Hematopoietic multipotent progenitor cell treated with erythropoietin and hydrocortisone succinate and interleukin-3 and kit ligand, for 17 days (in vitro differentiated cells): ENCODE measurements around the gene CENPC.
"Not testable (repeated sequence)": the region's sequence is repeated elsewhere in the genome, so short reads cannot be mapped to it uniquely, and the experiment has no call there.

Source experiments
- DNase-seq: peaks from one replicate; pipeline ENCODE4 v3.0.0-alpha.2; 2015; ENCODE audit warnings: low spot score

CENPC gene

DNA sequence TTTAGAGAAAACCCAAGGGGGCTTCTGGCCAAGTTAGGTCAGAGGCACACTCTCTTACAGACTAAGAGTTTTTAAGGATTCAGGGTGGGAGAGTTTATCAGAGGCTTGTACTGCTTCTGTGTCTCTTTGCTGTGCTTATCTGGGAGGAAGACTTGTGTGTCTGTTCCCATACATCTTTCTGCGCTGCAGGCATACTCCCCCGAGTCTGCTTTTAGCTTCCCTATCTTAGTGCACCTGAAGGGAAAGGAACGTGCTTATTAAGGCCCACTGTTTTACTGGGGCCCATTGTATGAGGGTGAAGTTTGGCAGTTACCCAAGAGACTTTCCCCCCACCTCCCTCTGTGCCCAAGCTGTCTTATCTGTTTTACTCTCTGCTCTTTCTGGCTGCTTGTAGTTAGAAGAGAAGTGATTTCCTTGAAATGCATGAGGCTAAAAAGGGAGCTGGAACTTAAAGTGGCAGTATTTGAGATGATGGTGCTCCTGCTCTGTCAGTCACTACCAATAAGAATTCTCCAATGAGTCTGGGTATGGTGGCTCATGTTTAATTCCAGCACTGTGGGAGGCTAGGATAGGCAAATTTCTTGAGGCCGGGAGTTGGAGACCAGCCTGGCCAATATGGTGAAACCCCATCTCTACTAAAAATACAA is 7.0 kb upstream of the CENPC start:
- DNase-seq = not testable (repeated sequence)

DNA sequence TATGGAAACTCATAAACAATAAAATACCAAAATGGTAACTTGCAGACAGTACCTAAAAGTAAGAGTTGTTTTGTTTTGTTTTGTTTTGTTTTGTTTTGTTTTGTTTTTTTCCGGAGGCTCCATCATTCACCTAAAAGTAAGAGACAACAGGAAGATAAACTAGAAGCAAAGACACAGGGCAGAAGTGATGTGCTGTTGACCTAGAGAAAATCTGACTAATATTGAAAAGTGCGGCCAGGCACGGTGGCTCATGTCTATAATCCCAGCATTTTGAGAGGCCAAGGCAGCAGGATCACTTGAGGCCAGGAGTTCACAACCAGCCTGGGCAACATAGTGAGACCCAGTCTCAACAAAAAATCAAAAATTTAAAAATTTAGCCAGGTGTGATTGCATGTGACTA is 5.6 kb upstream of the CENPC start:
- DNase-seq = no peak

DNA sequence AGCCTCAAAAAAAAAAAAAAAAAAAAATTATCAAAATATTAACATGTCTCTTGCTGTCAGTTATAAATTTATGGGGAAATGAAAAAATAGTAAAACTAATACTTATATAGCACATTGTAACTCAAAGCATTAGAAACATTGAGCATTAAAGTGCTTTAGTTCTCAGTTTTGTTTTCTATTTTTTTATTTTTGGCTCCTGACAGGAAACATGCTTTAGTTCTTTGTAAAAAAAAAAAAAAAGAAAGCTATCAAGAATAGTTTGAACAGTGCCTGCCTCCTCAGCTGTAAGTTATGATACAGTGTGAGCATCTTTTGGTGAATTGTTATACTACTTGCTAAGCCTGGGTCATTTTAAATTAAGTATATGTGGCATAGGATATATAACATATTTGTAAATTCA is 5.1 kb upstream of the CENPC start:
- DNase-seq = no peak

DNA sequence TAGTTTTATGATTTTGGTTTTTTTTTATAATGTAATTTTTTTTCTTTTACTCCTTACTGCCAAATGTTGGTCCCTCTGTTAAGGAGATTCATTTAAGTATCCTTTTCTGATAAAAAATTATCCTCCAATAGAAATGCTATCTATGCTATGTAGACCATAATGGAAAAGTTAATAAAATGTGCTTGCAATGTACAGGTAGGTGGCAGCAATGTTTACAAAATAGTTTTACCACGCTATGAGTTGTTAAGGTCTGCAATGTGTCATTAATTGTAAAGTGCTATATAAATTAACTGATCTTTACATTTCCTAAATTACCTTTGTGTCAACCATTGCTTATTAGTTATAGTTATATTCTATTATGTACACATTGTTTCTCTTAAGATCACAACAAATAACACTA is 3.8 kb upstream of the CENPC start:
- peak; percentile 33 for DNase-seq

DNA sequence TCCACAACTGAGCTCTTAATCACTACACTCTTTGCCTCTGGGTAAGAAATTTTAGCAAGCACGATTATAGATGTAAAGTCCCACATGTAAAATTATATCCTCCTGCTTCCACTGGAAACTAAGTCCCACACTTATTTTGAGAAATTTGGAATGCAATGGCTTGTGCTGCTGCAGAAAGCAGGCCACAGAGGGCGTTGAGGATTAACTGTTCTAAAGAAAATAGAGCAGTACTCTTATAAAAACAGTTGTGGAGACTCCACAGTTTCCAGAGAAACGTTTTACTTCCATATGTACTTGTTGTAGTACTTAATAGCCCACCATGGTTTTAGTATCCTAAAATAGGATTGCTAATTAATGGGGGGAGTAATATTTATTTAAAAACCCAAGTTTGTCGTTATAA is 1.7 kb upstream of the CENPC start:
- no peak for DNase-seq

DNA sequence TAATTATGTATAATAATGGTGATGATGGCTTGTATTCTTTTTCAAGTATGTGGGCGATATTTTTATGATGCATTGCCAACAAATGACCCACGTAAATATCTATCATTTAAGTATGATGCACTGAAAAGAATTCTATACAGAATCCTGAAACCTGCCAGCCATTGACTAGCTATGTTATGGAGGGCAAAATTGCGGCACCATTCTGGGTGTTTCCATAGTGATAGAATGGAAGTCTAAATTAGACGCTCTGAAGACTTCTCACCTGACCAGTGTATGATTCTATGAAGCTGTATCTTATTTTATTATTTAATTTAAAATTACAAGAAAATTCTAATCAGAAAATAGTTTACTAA is 677 bp upstream of the CENPC start:
- no peak for DNase-seq

DNA sequence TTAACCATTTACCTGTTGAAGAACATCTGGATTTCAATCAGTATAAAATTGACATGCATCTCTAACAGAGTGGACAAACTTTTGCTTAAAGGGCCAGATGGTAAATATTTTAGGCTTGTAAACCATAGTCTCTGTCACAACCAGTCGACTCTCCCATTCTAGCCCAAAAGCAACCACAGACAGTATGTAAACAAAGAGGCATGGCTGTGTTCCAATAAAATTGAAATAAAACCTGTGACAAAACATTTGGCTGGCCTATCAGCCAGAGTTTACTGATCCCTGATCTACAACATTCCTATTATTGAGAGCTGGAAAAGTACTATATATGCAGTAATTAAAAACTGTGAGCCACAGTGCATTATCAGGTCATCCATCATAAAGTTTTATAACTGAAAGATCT is 3.2 kb downstream of the CENPC start:
- DNase-seq = peak; percentile 27

DNA sequence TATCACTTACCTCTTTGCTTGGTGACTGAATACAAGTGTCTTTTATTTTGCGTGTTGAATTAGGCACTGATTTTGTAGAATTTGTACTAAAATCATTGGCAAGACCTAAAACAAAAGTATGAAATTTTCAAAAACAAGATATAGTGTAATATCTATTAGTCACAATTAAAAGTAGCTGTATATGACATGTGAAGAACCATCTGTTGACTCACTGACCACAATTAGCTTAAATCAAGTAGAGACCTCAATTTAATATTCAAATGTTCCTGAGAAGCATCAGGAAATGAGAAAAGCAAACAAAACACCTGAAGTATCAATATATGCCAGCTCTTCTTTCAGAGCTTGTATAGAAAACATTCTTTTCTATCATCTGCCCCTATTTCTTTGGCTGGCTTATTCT is 5.5 kb downstream of the CENPC start:
- DNase-seq = no peak

DNA sequence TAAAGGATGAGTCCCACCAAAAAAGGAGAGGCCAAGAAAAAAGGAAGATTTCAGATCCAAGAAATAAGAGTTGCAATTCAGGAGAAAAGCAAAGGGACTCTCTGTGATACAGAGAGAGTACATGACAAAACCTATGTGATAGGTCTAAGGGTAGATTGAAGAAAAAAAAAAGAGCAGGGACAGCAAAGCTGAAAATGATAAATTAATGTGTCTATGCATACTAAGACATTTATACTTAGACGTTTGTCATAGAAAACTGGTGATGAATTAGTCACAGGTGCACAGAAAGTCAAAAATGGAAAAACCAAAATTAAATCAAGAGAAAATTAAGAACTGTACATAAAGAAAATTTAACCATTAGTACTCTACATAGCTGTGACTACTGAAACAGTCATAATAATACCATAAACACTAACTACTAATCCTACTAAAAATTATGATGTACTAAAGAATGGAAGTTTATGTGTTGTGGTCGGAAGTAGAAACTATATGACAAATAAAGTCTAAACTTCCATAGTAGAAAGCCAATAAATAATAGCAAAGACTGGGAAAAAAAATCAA is 9.9 kb downstream of the CENPC start:
- DNase-seq = no peak

DNA sequence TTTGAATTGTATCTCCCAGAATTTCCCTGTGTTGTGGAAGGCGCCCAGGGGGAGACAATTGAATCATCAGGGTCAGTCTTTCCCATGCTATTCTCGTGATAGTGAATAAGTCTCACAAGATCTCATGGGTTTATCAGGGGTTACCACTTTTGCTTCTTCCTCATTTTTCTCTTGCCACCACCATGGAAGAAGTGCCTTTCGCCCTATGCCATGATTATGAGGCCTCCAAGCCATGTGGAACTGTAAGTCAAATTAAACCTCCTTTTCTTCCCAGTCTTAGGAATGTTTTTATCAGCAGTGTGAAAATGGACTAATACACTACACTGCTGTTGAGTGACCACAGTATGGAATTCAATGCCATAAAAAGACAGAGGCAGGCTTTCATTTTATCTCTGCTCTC is 12.2 kb downstream of the CENPC start:
- DNase-seq = no peak

DNA sequence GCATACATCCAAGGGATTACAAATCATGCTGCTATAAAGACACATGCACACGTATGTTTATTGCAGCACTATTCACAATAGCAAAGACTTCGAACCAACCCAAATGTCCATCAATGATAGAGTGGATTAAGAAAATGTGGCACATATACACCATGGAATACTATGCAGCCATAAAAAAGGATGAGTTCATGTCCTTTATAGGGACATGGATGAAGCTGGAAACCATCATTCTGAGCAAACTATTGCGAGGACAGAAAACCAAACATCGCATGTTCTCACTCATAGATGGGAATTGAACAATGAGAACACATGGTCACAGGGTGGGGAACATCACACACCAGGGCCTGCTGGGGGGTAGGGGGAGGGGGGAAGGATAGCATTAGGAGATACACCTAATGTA is 12.9 kb downstream of the CENPC start:
- DNase-seq = not testable (repeated sequence)

DNA sequence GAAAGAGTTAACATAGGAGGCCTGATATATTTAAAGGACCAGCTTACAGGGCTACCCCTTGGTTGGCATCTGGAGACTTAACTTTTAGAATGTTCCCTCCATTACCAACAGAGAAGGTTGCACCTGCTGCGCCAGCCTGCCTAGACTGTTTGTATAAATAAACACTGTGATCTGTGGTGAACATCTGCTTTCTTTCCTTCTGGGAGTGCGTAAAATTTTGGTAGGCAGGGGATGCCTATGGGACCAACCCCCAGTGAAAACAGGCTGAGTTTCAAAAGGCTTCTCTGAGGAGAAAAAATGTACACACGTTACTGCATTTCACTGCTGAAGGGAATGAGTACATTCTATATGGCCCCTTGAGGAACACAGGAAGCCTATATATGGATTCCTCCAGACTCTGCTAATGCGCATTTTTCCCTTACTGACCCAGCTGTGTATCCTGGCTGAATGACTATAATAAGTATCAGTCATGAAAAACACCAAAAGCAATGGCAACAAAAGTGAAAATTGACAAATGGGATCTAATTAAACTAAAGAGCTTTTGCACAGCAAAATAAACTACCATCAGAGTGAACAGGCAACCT is 13.8 kb downstream of the CENPC start:
- no peak for DNase-seq

DNA sequence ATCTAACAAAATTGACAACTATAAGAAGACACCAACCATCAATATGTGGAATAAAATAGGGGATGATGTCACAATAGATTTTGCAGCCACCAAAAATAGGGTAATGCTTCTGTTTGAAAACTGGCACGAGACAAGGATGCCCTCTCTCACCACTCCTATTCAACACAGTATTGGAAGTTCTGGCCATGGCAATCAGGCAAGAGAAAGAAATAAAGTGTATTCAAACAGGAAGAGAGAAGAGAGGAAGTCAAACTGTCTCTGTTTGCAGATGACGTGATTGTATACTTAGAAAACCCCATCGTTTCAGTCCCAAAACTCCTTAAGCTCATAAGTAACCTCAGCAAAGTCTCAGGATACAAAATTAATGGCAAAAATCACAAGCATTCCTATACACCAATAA is 21.2 kb downstream of the CENPC start:
- DNase-seq = not testable (repeated sequence)

DNA sequence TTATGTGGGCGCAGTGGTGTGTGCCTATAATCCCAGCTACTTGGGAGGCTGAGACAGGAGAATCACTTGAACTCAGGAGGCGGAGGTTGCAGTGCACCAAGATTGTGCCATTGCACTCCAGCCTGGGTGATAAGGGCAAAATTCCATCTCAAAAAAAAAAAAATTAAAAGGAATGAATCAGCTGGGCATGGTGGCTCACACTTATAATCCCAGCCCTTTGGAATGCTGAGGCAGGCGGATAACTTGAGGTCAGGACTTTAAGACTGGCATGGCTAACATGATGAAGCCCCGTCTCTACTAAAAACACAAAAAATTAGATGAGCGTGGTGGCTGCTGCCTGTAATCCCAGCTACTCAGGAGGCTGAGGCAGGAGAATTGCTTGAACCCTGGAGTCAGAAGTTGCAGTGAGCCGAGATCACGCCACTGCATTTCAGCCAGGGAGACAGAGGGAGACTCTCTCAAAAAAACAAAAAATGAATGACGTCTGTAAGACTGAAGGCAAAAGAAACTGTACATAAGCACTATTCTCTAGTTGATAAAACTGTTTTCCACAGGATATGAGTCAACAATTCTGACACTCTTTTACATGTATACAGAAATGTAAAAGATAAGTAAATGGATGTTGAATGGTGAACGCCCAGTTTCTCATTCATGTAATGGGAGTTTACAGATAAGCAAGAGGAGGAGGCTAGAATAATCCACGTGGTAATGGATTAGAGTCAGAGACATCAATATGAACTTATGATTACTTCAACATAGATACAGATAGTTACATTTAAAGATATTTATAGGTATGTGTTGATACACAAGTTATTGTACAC is 22.2 kb downstream of the CENPC start:
- DNase-seq = peak; percentile 62

DNA sequence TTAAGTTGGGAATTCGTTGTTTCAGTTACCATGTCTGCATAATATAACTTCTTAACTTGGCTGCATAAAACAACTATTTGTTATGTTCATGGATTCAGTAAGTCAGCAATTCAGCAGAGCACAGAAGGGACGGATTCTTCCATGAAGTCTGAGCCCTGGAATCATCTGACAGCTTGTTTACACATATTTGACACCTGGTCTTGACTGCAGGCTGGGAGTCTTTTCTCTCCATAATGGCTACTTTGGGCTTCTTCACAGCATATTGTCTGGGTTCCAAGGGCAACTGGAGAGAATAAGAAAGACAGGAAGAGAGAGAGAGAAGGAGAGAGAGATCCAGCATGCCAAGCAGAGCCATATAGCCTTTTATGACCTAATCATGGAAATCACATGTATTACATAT is 23.1 kb downstream of the CENPC start:
- no peak for DNase-seq

DNA sequence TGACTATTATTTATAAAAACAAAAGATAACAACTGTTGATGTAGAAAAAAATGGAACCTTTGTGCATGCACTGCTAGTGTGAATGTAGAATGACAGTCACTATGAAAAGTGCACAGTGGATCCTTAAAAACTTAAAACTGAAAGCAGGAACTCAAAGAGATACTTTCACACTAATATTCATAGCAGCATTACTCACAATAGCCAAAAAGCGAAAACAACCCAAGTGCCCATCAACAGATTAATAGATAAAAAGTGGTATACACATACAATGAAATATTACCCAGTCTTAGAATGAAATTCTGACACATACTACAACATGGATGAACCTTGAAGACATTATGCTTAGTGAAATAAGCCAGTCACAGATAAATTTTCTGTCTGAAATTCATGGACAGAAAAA is 23.8 kb downstream of the CENPC start:
- no peak for DNase-seq

DNA sequence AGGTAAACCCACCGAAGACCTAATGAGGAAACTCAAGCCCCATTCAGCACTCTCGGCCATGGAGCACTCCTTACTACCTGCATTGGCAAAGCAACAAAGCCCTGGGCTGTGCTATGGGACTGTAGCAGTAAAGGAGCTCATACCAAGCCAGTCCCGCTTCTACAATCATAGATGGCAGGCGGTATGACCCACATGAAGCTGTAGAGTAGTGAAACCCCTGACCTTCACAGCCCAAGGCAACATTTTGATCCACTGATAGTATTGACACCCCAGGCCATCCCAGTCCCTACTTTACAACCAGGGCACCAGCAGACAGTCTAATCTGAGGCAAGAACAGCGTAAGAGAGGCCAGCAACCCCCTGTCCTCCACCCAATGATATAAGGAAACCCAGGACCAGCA is 25.2 kb downstream of the CENPC start:
- no peak for DNase-seq

DNA sequence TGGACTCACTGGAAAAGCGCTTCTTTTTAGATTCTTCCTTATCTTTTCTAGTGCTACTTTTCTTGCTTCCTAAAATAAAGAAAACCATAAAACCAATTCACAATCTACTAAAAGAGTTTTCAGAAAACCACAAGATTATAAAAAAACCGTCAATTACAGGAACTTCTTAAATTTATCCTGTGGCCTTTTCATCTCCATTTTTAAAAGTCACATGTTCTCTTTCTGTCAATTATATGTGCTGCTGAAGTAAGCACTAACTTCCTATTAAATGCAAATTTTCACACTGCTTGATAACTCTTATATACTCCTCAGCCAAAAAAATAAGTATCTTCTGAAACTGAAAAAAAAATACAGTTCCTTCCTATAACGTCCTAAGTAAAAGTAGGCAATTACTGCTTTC is 32.8 kb downstream of the CENPC start:
- no peak for DNase-seq

DNA sequence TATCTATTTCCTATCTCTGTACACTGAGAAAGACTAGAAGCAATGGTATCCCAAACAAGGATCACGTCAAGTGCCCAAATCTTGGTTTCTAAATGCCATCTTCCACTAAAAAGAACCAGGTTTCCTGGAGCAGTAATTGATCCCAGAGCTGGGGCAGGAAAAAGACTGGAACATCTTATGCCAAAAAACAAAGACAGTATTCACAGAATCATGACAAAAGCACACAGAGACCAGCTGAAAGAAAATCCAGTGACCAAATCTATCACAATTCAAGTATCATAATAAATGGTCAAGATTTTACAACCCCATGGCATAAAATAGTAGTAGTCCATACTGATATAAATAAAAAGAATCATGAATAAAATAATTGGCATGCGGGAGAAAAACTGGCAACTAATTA is 44.9 kb downstream of the CENPC start:
- no peak for DNase-seq

DNA sequence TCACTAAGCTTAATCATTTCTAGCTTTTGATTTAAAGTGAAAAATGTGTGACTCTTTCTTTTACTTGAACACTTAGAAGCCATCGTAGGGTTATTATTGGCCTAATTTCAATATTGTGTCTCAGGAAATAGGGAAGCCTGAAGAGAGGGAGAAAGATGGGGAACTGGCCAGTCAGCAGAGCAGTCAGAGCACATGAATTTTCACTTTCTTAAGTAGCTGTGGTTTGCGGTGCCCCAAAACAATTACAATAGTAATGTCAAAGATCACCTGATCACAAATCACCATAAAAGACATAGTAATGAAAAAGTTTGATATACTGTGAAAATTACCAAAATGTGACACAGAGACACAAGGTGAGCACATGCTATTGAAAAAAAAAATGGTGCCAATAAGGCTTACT is 45.5 kb downstream of the CENPC start:
- DNase-seq = no peak

DNA sequence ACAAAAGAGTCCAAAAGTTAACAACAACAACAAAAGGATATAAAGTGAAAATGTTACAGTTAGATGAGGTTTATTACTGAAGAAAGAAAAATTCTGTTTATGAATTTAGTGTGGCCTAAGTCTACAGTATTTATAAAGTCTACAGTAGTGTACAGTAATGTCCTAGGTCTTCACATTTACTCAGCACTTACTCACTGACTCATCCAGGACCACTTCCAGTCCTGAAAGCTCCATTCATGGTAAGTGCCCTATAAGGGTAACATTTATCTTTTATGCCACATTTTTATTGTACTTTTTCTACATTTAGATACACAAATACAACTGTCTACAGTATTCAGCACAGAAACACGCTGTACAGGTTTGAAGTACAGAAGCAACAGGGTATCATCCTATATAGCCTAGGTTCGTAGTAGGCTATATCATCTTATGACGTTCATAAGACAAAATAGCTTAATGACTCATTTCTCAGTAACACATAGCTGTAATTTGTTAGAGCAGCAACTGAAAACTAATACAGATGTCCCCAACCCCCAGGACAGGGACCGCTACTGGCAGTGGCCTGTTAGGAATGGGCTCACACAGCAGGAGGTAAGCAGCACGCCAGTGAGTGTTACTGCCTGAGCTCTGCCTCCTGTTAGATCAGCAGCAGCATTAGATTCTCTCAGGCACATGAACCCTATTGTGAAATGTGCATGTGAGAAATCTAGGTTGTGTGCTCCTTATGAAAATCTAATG is 61.3 kb downstream of the CENPC start:
- DNase-seq = no peak

DNA sequence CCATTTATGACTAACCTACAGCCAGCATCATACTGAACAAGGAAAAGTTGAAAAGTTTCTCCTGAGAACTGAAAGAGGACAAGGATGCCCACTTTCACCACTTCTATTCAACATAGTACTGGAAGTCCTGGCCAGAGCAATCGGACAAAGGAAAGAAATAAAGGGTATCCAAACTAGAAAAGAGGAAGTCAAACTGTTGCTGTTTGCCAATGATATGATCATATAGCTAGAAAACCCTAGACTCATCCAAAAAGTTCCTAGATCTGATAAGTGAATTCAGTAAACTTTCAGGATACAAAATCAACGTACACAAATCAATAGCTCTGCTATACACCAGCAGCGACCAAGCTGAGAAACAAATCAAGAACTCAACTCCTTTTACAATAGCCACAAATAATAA is 64.5 kb downstream of the CENPC start:
- no peak for DNase-seq

DNA sequence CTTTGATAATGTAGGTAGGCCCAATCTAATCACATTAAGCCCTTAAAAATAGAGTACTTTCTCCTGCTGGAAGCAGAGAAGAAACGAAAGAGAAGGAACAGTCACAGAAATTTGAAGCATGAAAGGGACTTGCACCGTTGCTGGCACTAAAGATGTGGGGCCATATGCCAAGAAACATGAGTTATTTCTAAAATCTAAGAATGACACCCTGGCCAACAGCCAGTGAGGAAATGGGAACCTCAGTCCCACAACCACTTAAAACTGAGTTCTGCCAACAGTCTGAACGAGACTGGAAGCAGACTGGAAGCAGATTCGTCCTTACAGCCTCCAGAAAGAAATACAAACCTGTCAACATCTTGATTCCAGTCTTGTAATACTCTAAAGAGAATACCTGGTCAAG is 70.1 kb downstream of the CENPC start:
- DNase-seq = no peak
